GM12872 (cell line): ENCODE data around the gene SMAD6.

Experiments
- TF ChIP-seq, protein P1 (sequence below): IDR thresholded peaks from 3 replicates; pipeline ENCODE4 v1.5.1; 2011; ENCODE audit warnings: low read depth, mild to moderate bottlenecking, low read length, moderate library complexity; ENCODE audit not compliant: insufficient read depth

The SMAD6 gene

DNA sequence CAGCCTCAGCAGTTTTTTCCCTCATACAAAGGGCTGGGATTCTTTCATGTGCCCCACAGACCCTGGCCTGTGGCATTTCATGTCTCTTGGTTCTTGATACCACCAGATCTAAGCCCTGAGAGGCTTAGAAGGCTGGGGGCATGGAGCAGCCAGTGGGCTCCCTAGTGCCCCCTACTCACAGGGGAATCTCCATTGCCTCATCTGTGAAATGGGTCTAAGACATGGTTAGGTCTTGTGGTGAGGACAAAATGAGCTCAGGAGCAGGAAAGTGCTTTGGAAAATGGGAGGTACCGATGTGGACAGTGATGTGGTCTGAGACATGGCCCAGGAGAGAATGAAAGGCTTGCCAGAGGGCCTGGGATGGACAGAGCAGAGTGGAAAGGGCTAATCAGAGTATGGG, 94.3 kb downstream of the SMAD6 start:
- TF ChIP-seq, protein P1, sequence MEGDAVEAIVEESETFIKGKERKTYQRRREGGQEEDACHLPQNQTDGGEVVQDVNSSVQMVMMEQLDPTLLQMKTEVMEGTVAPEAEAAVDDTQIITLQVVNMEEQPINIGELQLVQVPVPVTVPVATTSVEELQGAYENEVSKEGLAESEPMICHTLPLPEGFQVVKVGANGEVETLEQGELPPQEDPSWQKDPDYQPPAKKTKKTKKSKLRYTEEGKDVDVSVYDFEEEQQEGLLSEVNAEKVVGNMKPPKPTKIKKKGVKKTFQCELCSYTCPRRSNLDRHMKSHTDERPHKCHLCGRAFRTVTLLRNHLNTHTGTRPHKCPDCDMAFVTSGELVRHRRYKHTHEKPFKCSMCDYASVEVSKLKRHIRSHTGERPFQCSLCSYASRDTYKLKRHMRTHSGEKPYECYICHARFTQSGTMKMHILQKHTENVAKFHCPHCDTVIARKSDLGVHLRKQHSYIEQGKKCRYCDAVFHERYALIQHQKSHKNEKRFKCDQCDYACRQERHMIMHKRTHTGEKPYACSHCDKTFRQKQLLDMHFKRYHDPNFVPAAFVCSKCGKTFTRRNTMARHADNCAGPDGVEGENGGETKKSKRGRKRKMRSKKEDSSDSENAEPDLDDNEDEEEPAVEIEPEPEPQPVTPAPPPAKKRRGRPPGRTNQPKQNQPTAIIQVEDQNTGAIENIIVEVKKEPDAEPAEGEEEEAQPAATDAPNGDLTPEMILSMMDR, result no peak

DNA sequence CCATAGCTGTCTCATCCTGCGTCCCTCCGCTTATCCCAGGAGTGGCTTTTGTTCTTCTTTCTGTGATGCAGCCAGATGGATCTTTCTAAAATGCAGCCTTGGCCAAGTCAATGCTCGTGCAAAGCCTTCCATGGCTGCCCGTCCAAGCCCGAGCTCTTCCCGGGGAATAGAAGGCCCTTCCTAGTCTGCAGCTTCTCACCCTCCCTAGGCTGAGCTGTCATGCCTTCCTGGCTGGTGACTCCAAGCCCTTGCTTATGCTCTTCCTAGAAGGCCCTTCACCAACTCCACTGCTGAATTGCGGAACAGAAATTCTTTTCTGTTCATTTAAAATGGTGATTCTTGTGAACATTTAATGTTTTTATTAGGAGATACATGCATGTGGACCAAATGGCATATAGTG, 95.9 kb downstream of the SMAD6 start:
- TF ChIP-seq, protein P1, result no peak

DNA sequence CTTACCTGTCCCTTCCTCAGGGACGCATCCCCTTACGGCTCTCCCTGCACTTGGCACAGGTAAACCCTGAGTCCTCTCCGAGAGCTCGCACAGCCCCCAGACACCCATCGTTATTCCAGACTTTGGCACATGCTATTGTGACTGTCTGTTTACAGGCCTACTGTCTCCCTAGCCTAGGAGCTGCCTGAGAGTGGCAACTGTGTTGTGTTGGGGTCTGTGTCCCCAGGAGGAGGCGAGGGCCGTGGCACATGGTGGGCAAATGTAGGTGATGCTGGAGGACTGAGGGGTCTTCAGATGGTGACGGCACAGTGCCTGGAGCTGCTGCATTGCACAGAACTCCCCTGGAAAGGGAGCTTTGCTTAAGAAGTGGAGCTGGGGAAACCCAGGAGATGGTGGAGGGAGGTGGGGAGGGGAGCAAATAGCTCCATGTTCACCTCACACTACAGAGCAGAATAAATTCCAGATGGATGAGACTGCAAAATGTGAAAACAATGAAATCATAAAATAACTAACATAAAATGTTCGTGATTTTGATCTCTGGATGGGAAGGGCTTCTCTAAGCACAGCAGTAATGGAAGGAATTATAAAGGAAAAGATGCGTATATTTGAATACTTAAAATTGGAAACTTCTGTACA, 96.5 kb downstream of the SMAD6 start:
- TF ChIP-seq, protein P1, result no peak

GRCh38 chr15:66799242-66799641, 97.2 kb downstream of the SMAD6 start:
- TF ChIP-seq, protein P1, result no peak

DNA sequence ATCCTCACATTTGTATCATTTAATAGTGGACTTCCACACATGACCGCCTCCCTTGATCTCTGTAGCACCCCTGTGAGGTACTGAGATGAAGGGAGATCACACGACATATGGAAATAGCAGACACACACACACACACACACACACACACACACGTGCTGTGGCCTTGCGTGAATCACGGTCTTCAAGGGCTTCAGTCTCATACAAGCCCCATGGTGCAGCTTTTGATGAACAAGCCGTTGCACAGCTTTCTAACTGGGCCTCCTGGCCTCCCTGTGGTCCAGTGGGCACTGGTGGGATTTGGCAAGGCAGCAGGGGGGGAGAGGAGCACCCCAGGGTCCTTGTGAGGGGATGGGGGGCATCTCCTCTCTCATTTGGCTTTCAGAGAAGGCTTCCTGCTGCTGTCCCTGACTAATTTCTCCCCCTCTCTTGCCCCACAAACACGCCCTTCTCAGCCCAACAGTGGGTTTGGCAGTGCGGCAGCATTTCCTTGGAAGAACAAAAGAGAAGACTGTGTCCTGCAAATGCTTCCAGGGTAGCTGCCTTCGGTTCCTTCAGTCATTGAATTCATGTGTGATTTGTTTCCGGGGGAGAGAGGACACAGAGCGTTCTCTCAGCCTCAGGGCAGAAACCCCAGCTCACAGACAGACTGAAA, 98.7 kb downstream of the SMAD6 start:
- TF ChIP-seq, protein P1, result no peak

DNA sequence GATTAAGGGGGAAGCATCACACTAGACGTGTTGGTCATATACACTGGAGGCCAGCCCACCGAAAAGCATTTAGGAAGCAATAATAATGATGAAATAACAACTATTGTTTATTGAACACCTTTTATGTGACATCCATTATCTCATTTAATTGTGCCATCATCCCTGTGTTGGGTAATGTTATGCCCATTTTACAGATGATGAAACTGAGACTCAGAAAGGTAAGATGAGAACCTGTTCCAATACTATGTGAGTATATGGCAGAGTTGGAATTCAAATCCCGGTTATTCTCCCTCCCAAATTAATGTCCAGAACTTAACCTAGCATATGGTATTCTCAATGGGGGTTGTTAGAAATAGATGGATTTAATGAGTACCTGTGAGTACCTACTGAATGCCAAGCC, 99.2 kb downstream of the SMAD6 start:
- TF ChIP-seq, protein P1, result no peak

- TF ChIP-seq, protein P1, result no peak
Measured at GRCh38 chr15:66802025-66803001, 100.3 kb downstream of the SMAD6 start.
